ENCODE data around the gene TTLL5. TPM values are rescaled to one million over a fixed set of nuclear protein-coding genes. Genes with fewer than 3 reads are reported as not detected.

The TTLL5 gene
- polyA plus RNA-seq, 1 of the 3 experiments (the other 2 are of a cell fraction), result 9.6 TPM

GRCh38 chr14:75702616-75703261, 41.7 kb downstream of the TTLL5 start:
- Histone ChIP-seq H3K9me2 (no peaks in the 10 kb centered on the region), H3K9ac (no peak overlapping the region), H3K79me2 (ENCODE audit: insufficient read depth) (no peaks in the 10 kb centered on the region), H3F3A (replicated peaks; ENCODE audit: insufficient read depth) (no peaks in the 10 kb centered on the region), H3K27me3 (ENCODE audit: insufficient read depth) (no peaks in the 10 kb centered on the region), H3K4me1 (ENCODE audit: control insufficient read depth in 1 of 2, insufficient read depth in 2 of 2, low read depth in 1 of 2, low read length in 1 of 2) (no peaks in the 10 kb centered on the region; a peak in 1 of 4 replicates), H2AFZ (ENCODE audit: low read depth) (no peak overlapping the region), H3K4me2 (no peak overlapping the region), H3K27ac (ENCODE audit: low read depth in 2 of 2, low read length in 1 of 2) (peak overlapping the region in 1 of 2 experiments; percentile 52; a peak in 1 of 4 replicates), H3K36me3 (replicated peaks in 1 of 2; ENCODE audit: control insufficient read depth in 1 of 2, insufficient read depth in 2 of 2, low read length in 1 of 2) (peaks cover 15 to 64% of the 10 kb centered on the region in 2 experiments), H3K4me3 (ENCODE audit: low read depth in 2 of 2, low read length in 1 of 2) (no peak overlapping the region), H3K9me3 (no peaks in the 10 kb centered on the region), H4K20me1 (ENCODE audit: insufficient read depth) (no peaks in the 10 kb centered on the region)
- CTCF ChIA-PET, result interaction anchor here (1.5 to 1.9 kb wide), 2 partner anchors 8 to 348 kb away, joined by 5 to 6 read pairs; no protein-coding TSS in a partner anchor
- TF ChIP-seq GABPA (IDR thresholded peaks at IDR 0.05; ENCODE audit: low read depth) (no peak), SIN3A (IDR thresholded peaks at IDR 0.05; ENCODE audit: borderline replicate concordance, low read depth, low read length) (no peak), TEAD4 (IDR thresholded peaks at IDR 0.05; ENCODE audit: borderline replicate concordance, insufficient read depth) (no peak), RXRA (IDR thresholded peaks at IDR 0.05; ENCODE audit: borderline replicate concordance, low read depth) (no peak), NRF1 (IDR thresholded peaks at IDR 0.05; ENCODE audit: low read depth, low read length) (no peak), TCF12 (IDR thresholded peaks at IDR 0.05) (0 out of 2 replicates have a peak, but pooled peaks have one; percentile 6)
- TF ChIP-seq, protein P1, sequence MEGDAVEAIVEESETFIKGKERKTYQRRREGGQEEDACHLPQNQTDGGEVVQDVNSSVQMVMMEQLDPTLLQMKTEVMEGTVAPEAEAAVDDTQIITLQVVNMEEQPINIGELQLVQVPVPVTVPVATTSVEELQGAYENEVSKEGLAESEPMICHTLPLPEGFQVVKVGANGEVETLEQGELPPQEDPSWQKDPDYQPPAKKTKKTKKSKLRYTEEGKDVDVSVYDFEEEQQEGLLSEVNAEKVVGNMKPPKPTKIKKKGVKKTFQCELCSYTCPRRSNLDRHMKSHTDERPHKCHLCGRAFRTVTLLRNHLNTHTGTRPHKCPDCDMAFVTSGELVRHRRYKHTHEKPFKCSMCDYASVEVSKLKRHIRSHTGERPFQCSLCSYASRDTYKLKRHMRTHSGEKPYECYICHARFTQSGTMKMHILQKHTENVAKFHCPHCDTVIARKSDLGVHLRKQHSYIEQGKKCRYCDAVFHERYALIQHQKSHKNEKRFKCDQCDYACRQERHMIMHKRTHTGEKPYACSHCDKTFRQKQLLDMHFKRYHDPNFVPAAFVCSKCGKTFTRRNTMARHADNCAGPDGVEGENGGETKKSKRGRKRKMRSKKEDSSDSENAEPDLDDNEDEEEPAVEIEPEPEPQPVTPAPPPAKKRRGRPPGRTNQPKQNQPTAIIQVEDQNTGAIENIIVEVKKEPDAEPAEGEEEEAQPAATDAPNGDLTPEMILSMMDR (IDR thresholded peaks at IDR 0.05), result no peak
- DNase-seq, result no peak
- WGBS (ENCODE audit: low lambda C conversion rate), result 81% methylated on average over 3 of the region's 3 CpGs
- POLR2A ChIA-PET, result no interaction called here

- TF ChIP-seq GATA2 (CRISPR knock-in tag; IDR thresholded peaks at IDR 0.05) (no peak), MAX (IDR thresholded peaks at IDR 0.05; ENCODE audit: low read depth) (no peak)
- Histone ChIP-seq H3K9me3 (no peaks in the 10 kb centered on the region), H3K27me3 (ENCODE audit: insufficient read depth) (no peaks in the 10 kb centered on the region), H3K79me2 (ENCODE audit: insufficient read depth) (no peaks in the 10 kb centered on the region), H3K4me1 (ENCODE audit: control insufficient read depth in 1 of 2, insufficient read depth in 2 of 2, low read depth in 1 of 2, low read length in 1 of 2) (no peaks in the 10 kb centered on the region; a peak in 1 of 4 replicates), H3K9ac (no peak overlapping the region), H2AFZ (ENCODE audit: low read depth) (no peak overlapping the region), H3K4me2 (no peak overlapping the region), H3F3A (replicated peaks; ENCODE audit: insufficient read depth) (no peaks in the 10 kb centered on the region), H3K27ac (ENCODE audit: low read depth in 2 of 2, low read length in 1 of 2) (peak overlapping the region in 1 of 2 experiments; percentile 52; a peak in 1 of 4 replicates), H3K4me3 (ENCODE audit: low read depth in 2 of 2, low read length in 1 of 2) (no peak overlapping the region), H3K9me2 (no peaks in the 10 kb centered on the region), H4K20me1 (ENCODE audit: insufficient read depth) (no peaks in the 10 kb centered on the region), H3K36me3 (replicated peaks in 1 of 2; ENCODE audit: control insufficient read depth in 1 of 2, insufficient read depth in 2 of 2, low read length in 1 of 2) (peaks cover 15 to 65% of the 10 kb centered on the region in 2 experiments)
- WGBS (ENCODE audit: low lambda C conversion rate), result 97% methylated on average over 1 of the region's 1 CpG
- POLR2A ChIA-PET, result no interaction called here
- CTCF ChIA-PET, result interaction anchor here (0.9 to 1.7 kb wide), 3 partner anchors 203 to 684 kb away, joined by 3 to 10 read pairs (median 4); no protein-coding TSS in a partner anchor
- DNase-seq, result no peak
Measured at GRCh38 chr14:75703467-75703866, 42.4 kb downstream of the TTLL5 start.

All from SK-N-SH (cell line).